ENCODE data around the gene STK11IP. TPM values are rescaled to one million over a fixed set of nuclear protein-coding genes. Genes with fewer than 3 reads are reported as not detected.

Gene STK11IP
- total and polyA plus RNA-seq, 2 of the 13 experiments (the other 11 are each of a cell fraction or from before 2014, with no cell fraction given) = 12.8 to 24.0 TPM

DNA sequence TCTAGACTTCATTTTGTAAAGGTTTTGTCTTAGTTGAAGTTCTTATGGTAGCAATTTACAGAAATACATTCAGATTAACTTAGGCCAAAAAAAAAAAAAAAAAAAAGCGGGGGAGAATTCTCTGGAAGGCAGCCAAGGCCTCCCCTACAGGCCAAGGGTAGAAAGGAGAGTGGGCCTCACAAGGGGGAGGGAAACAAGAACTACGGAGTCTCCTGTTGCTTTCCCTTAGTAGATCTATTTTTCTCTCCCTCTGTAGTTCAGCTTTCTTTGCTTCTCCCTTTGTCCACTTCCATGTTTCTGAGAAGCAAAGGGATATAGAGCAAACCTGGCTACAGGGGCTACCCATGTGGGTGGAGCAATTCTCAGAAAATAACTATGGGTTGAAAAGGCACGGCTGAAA is 2.4 kb upstream of the STK11IP start (continued):
- TF ChIP-seq, protein P1, sequence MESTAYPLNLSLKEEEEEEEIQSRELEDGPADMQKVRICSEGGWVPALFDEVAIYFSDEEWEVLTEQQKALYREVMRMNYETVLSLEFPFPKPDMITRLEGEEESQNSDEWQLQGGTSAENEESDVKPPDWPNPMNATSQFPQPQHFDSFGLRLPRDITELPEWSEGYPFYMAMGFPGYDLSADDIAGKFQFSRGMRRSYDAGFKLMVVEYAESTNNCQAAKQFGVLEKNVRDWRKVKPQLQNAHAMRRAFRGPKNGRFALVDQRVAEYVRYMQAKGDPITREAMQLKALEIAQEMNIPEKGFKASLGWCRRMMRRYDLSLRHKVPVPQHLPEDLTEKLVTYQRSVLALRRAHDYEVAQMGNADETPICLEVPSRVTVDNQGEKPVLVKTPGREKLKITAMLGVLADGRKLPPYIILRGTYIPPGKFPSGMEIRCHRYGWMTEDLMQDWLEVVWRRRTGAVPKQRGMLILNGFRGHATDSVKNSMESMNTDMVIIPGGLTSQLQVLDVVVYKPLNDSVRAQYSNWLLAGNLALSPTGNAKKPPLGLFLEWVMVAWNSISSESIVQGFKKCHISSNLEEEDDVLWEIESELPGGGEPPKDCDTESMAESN (CRISPR knock-in tag; conservative IDR thresholded peaks at IDR 0.05) = no peak
- TF ChIP-seq SKI (IDR thresholded peaks at IDR 0.05; ENCODE audit: partially characterized antibody) (no peak), BHLHE40 (IDR thresholded peaks at IDR 0.05; ENCODE audit: low read length) (no peak), HDAC2 (CRISPR knock-in tag; IDR thresholded peaks at IDR 0.05) (no peak), ZNF713 (CRISPR knock-in tag; IDR thresholded peaks at IDR 0.05) (no peak)
- TF ChIP-seq, protein P2, sequence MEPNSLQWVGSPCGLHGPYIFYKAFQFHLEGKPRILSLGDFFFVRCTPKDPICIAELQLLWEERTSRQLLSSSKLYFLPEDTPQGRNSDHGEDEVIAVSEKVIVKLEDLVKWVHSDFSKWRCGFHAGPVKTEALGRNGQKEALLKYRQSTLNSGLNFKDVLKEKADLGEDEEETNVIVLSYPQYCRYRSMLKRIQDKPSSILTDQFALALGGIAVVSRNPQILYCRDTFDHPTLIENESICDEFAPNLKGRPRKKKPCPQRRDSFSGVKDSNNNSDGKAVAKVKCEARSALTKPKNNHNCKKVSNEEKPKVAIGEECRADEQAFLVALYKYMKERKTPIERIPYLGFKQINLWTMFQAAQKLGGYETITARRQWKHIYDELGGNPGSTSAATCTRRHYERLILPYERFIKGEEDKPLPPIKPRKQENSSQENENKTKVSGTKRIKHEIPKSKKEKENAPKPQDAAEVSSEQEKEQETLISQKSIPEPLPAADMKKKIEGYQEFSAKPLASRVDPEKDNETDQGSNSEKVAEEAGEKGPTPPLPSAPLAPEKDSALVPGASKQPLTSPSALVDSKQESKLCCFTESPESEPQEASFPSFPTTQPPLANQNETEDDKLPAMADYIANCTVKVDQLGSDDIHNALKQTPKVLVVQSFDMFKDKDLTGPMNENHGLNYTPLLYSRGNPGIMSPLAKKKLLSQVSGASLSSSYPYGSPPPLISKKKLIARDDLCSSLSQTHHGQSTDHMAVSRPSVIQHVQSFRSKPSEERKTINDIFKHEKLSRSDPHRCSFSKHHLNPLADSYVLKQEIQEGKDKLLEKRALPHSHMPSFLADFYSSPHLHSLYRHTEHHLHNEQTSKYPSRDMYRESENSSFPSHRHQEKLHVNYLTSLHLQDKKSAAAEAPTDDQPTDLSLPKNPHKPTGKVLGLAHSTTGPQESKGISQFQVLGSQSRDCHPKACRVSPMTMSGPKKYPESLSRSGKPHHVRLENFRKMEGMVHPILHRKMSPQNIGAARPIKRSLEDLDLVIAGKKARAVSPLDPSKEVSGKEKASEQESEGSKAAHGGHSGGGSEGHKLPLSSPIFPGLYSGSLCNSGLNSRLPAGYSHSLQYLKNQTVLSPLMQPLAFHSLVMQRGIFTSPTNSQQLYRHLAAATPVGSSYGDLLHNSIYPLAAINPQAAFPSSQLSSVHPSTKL (CRISPR knock-in tag; IDR thresholded peaks at IDR 0.05) = no peak
- TF ChIP-seq, protein P3, sequence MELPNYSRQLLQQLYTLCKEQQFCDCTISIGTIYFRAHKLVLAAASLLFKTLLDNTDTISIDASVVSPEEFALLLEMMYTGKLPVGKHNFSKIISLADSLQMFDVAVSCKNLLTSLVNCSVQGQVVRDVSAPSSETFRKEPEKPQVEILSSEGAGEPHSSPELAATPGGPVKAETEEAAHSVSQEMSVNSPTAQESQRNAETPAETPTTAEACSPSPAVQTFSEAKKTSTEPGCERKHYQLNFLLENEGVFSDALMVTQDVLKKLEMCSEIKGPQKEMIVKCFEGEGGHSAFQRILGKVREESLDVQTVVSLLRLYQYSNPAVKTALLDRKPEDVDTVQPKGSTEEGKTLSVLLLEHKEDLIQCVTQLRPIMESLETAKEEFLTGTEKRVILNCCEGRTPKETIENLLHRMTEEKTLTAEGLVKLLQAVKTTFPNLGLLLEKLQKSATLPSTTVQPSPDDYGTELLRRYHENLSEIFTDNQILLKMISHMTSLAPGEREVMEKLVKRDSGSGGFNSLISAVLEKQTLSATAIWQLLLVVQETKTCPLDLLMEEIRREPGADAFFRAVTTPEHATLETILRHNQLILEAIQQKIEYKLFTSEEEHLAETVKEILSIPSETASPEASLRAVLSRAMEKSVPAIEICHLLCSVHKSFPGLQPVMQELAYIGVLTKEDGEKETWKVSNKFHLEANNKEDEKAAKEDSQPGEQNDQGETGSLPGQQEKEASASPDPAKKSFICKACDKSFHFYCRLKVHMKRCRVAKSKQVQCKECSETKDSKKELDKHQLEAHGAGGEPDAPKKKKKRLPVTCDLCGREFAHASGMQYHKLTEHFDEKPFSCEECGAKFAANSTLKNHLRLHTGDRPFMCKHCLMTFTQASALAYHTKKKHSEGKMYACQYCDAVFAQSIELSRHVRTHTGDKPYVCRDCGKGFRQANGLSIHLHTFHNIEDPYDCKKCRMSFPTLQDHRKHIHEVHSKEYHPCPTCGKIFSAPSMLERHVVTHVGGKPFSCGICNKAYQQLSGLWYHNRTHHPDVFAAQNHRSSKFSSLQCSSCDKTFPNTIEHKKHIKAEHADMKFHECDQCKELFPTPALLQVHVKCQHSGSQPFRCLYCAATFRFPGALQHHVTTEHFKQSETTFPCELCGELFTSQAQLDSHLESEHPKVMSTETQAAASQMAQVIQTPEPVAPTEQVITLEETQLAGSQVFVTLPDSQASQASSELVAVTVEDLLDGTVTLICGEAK (IDR thresholded peaks at IDR 0.05) = no peak
- TF ChIP-seq, protein P3 (CRISPR knock-in tag; IDR thresholded peaks at IDR 0.05) = no peak
- TF ChIP-seq, protein P4, sequence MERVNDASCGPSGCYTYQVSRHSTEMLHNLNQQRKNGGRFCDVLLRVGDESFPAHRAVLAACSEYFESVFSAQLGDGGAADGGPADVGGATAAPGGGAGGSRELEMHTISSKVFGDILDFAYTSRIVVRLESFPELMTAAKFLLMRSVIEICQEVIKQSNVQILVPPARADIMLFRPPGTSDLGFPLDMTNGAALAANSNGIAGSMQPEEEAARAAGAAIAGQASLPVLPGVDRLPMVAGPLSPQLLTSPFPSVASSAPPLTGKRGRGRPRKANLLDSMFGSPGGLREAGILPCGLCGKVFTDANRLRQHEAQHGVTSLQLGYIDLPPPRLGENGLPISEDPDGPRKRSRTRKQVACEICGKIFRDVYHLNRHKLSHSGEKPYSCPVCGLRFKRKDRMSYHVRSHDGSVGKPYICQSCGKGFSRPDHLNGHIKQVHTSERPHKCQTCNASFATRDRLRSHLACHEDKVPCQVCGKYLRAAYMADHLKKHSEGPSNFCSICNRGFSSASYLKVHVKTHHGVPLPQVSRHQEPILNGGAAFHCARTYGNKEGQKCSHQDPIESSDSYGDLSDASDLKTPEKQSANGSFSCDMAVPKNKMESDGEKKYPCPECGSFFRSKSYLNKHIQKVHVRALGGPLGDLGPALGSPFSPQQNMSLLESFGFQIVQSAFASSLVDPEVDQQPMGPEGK (CRISPR knock-in tag; IDR thresholded peaks at IDR 0.05) = peak; percentile 55; the same call in 1 of the 2 replicates
- TF ChIP-seq, protein P5, sequence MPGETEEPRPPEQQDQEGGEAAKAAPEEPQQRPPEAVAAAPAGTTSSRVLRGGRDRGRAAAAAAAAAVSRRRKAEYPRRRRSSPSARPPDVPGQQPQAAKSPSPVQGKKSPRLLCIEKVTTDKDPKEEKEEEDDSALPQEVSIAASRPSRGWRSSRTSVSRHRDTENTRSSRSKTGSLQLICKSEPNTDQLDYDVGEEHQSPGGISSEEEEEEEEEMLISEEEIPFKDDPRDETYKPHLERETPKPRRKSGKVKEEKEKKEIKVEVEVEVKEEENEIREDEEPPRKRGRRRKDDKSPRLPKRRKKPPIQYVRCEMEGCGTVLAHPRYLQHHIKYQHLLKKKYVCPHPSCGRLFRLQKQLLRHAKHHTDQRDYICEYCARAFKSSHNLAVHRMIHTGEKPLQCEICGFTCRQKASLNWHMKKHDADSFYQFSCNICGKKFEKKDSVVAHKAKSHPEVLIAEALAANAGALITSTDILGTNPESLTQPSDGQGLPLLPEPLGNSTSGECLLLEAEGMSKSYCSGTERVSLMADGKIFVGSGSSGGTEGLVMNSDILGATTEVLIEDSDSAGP (CRISPR knock-in tag; IDR thresholded peaks at IDR 0.05; ENCODE audit: borderline replicate concordance) = no peak

Measured in HepG2 (cell line).